GM12873 (cell line): ENCODE data around the gene CUL4B.
A peak's percentile ranks its signal among the peaks of the same experiment; 100 is the strongest.

Experiments
- TF ChIP-seq, protein P1 (sequence below): IDR thresholded peaks from 2 replicates; pipeline ENCODE4 v1.5.1; 2012; ENCODE audit warnings: low read depth, mild to moderate bottlenecking, moderate library complexity, low read length, control low read depth; ENCODE audit not compliant: insufficient read depth; ENCODE audit errors: missing control alignments

CUL4B gene

DNA sequence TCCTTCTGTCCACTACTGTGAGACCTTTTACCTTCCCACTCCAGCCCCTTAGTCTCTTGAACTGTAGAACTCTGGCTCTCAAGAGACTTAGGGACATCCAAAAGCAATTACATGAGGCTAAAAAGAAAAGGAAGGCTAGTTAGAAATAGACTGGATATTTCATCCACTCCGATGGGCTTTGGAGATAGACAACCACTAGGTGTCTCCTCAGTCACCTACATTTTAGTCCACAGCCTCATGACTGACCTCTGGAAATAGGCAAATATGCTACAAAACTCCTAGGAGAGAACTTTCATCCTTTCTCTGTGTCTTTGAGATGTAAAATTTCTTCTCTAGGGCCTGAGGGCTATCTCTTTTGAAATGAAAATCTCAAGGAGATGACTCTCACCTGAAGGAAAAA lies 46.5 kb downstream of the CUL4B start:
- TF ChIP-seq, protein P1, sequence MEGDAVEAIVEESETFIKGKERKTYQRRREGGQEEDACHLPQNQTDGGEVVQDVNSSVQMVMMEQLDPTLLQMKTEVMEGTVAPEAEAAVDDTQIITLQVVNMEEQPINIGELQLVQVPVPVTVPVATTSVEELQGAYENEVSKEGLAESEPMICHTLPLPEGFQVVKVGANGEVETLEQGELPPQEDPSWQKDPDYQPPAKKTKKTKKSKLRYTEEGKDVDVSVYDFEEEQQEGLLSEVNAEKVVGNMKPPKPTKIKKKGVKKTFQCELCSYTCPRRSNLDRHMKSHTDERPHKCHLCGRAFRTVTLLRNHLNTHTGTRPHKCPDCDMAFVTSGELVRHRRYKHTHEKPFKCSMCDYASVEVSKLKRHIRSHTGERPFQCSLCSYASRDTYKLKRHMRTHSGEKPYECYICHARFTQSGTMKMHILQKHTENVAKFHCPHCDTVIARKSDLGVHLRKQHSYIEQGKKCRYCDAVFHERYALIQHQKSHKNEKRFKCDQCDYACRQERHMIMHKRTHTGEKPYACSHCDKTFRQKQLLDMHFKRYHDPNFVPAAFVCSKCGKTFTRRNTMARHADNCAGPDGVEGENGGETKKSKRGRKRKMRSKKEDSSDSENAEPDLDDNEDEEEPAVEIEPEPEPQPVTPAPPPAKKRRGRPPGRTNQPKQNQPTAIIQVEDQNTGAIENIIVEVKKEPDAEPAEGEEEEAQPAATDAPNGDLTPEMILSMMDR = peak; percentile 48

- TF ChIP-seq, protein P1 = no peak
These were observed 48.1 kb downstream of the CUL4B start for GRCh38 chrX:120512627-120513026.

- TF ChIP-seq, protein P1 = no peak
These were observed 48.5 kb downstream of the CUL4B start for GRCh38 chrX:120512222-120512621.

- TF ChIP-seq, protein P1 = no peak
These were observed 56.2 kb downstream of the CUL4B start for GRCh38 chrX:120504569-120504968.

- TF ChIP-seq, protein P1 = no peak
These were observed 61.3 kb downstream of the CUL4B start for GRCh38 chrX:120499301-120500072.

DNA sequence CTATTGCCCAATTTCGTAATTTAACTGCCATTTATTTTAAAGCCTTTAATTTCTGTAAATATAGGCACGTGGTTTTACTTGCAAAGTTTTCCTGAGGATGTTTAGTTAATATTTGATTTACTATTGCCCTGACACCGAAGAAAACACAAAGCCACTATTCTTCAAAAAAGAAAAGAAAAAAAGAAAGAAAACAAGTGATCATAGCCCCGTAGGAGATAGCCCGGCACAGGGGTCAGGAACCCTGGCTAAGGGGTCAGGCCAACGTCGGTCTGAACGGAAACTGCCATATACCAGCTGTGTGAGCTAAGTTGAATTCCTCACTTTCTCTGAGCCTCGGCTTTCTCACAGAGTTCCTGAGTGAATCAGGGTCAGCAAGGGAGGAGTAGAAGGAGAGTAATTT lies 74.0 kb downstream of the CUL4B start:
- TF ChIP-seq, protein P1 = no peak

DNA sequence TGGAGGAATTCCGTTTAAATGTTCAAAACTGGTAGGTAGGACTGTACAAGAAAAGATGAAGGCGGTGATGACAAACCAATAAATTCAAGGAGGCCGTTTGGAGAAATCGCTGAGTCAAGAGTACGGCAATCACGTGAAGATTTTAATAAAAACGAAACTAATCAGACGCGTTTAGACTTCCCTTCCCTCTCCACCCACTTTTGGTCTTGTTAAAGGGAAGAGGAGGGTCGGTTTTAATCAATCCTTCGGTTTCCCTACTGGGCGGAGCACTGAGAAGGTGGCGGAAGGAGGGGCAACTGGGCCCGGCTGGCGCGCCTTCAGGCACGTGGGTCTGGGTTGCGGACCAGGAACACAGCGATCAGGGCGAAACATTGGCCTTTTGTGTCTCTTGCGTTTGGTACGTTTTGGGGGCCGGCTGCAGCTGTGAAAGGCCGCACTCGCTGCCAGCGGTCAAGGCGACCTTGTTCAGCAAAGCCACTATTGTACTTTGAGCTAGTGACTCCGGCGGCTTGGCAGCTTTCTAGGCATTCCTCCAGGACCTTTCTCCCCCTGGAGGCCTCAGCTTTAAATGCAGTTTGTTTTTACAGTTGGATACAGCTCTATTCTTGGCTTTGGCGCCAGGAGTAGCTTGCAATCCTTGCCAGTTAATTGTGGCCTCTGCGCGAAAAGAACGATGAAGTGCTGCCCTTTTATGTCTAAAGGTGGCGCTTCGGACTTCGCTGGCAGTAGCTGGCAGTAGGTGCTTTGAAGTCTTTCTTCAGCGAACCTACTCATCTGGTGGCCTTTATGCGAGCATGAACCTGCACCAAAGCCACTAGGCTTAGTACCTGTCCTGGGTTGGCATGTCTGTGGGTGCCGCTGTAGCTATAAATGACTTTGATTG lies 74.9 kb downstream of the CUL4B start:
- TF ChIP-seq, protein P1 = no peak
